Smooth muscle cell (in vitro differentiated cells): ENCODE measurements around the gene SRCIN1. TPM values are rescaled to one million over a fixed set of nuclear protein-coding genes. Genes with fewer than 3 reads are reported as not detected.

Experiments
- DNase-seq: peaks from one replicate; lab custom pipeline; 2025; ENCODE audit not compliant: unreplicated experiment; lab: John Stamatoyannopoulos, UW
- H2AFZ ChIP-seq: fragments of 200-600 bp; sonication (generic); 2 replicates; pipeline ENCODE4 v1.6.0; 2016; ENCODE audit warnings: antibody characterized with exemption, low read depth, mild to moderate bottlenecking
- H3F3A ChIP-seq: fragments of 200-600 bp; sonication (generic); 2 replicates; pipeline ENCODE4 v1.6.0; 2017; ENCODE audit warnings: antibody characterized with exemption, low read depth
- H3K27ac ChIP-seq: fragments of 200-600 bp; sonication (generic); 2 replicates; pipeline ENCODE4 v1.5.1; 2016; ENCODE audit warnings: low read depth, mild to moderate bottlenecking
- H3K27me3 ChIP-seq: fragments of 200-600 bp; sonication (generic); 2 replicates; pipeline ENCODE4 v1.6.1; 2016; ENCODE audit warnings: low read depth, mild to moderate bottlenecking
- H3K36me3 ChIP-seq: fragments of 200-600 bp; sonication (generic); 2 replicates; pipeline ENCODE4 v1.5.1; 2016; ENCODE audit warnings: low read depth
- H3K4me1 ChIP-seq: fragments of 200-600 bp; sonication (generic); 2 replicates; pipeline ENCODE4 v1.5.1; 2016; ENCODE audit warnings: low read depth
- H3K4me2 ChIP-seq: fragments of 200-600 bp; sonication (generic); 2 replicates; pipeline ENCODE4 v1.6.0; 2016; ENCODE audit warnings: mild to moderate bottlenecking
- H3K4me3 ChIP-seq: fragments of 200-600 bp; sonication (generic); 2 replicates; pipeline ENCODE4 v1.5.1; 2016; ENCODE audit warnings: mild to moderate bottlenecking
- H3K79me2 ChIP-seq: fragments of 200-600 bp; sonication (generic); 2 replicates; pipeline ENCODE4 v1.6.0; 2016; ENCODE audit warnings: low read depth, mild to moderate bottlenecking
- H3K9ac ChIP-seq: fragments of 200-600 bp; sonication (generic); 2 replicates; pipeline ENCODE4 v1.6.0; 2016; ENCODE audit warnings: low read depth
- H3K9me3 ChIP-seq: fragments of 200-600 bp; sonication (generic); replicated peaks from 2 replicates; pipeline ENCODE4 v1.5.1; 2016; ENCODE audit warnings: low read depth
- H4K20me1 ChIP-seq: fragments of 200-600 bp; sonication (generic); 2 replicates; pipeline ENCODE4 v1.6.0; 2016; ENCODE audit warnings: low read depth
- CTCF ChIP-seq: fragments of 200-600 bp; sonication (generic); IDR thresholded peaks from 2 replicates; pipeline ENCODE4 v1.5.1; 2017; ENCODE audit warnings: borderline replicate concordance, mild to moderate bottlenecking, antibody characterized with exemption; ENCODE audit not compliant: insufficient read depth, poor library complexity, severe bottlenecking
- WGBS: methylation state at CpG from one replicate; pipeline ENCODE4 v1.1.7; 2016; ENCODE audit warnings: low lambda C conversion rate; 5-methylcytosine and 5-hydroxymethylcytosine counted together
- polyA plus RNA-seq: library from polyadenylated mRNA; unstranded; fragments of >200 nt; fragmentation: Nextera tagmentation; extraction: Ambion mirVana; gene quantifications from 2 replicates; pipeline ENCODE4 v1.2.1, GENCODE V29; 2016
- total RNA-seq: library from RNA; depleted of rRNA; stranded (reverse); fragments of >200 nt; gene quantifications from 2 replicates; pipeline ENCODE4 v1.2.3, GENCODE V29; 2014

The SRCIN1 gene
- total and polyA plus RNA-seq, 2 experiments from 2014 or later: 0.16 to 0.90 TPM

- Histone ChIP-seq H4K20me1 (no peaks in the 10 kb centered on the region), H3K36me3 (no peaks in the 10 kb centered on the region), H2AFZ (no peak overlapping the region), H3F3A (no peaks in the 10 kb centered on the region), H3K9me3 (no peaks in the 10 kb centered on the region), H3K4me1 (peaks cover 19% of the 10 kb centered on the region), H3K4me2 (no peak overlapping the region), H3K4me3 (no peak overlapping the region), H3K9ac (no peak overlapping the region), H3K27me3 (peaks cover 79% of the 10 kb centered on the region), H3K79me2 (no peaks in the 10 kb centered on the region), H3K27ac (no peak overlapping the region)
- DNase-seq: no peak
- WGBS: 62% methylated on average over 3 of the region's 3 CpGs
- no peak for TF ChIP-seq CTCF
Measured at GRCh38 chr17:38577244-38577643, 28.5 kb downstream of the SRCIN1 start.

GRCh38 chr17:38575781-38576180 is 30.0 kb downstream of the SRCIN1 start:
- H3K36me3 ChIP-seq: no peaks in the 10 kb centered on the region
- H3K27me3 ChIP-seq: peaks cover 89% of the 10 kb centered on the region

GRCh38 chr17:38574712-38575111 is 31.0 kb downstream of the SRCIN1 start:
- peaks cover 99% of the 10 kb centered on the region for H3K27me3 ChIP-seq
- no peak for TF ChIP-seq CTCF
- 27% methylated on average over 13 of the region's 13 CpGs for WGBS

More at GRCh38 chr17:38575781-38576180, 30.0 kb downstream of the SRCIN1 start:
- Histone ChIP-seq H3K9ac (no peak overlapping the region), H3K9me3 (no peaks in the 10 kb centered on the region), H3K4me3 (no peak overlapping the region), H3K79me2 (no peaks in the 10 kb centered on the region), H3F3A (no peaks in the 10 kb centered on the region), H2AFZ (no peak overlapping the region), H3K27ac (no peak overlapping the region), H4K20me1 (no peaks in the 10 kb centered on the region), H3K4me2 (no peak overlapping the region), H3K4me1 (peaks cover 25% of the 10 kb centered on the region)
- no peak for DNase-seq
- WGBS: 65% methylated on average over 5 of the region's 5 CpGs
- TF ChIP-seq CTCF: no peak

GRCh38 chr17:38572669-38573365 is 32.9 kb downstream of the SRCIN1 start:
- H3K27me3 ChIP-seq: peaks cover 90% of the 10 kb centered on the region
- H2AFZ ChIP-seq: no peak overlapping the region
- H3K27ac ChIP-seq: no peak overlapping the region
- H3K79me2 ChIP-seq: no peaks in the 10 kb centered on the region
- peak overlapping the region; percentile 38 for H3K4me3 ChIP-seq
- no peak for DNase-seq
- no peaks in the 10 kb centered on the region for H3K36me3 ChIP-seq
- H4K20me1 ChIP-seq: no peaks in the 10 kb centered on the region
- H3K4me2 ChIP-seq: peak overlapping the region; percentile 81
- H3K4me1 ChIP-seq: peaks cover 12% of the 10 kb centered on the region
- H3K9ac ChIP-seq: no peak overlapping the region
- 2% methylated on average over 32 of the region's 61 CpGs for WGBS
- H3F3A ChIP-seq: no peaks in the 10 kb centered on the region
- TF ChIP-seq CTCF: no peak
- no peaks in the 10 kb centered on the region for H3K9me3 ChIP-seq

More at GRCh38 chr17:38574712-38575111, 31.0 kb downstream of the SRCIN1 start:
- Histone ChIP-seq H3F3A (no peaks in the 10 kb centered on the region), H3K9ac (no peak overlapping the region), H4K20me1 (no peaks in the 10 kb centered on the region), H3K79me2 (no peaks in the 10 kb centered on the region), H3K9me3 (no peaks in the 10 kb centered on the region), H3K27ac (no peak overlapping the region), H2AFZ (no peak overlapping the region), H3K4me1 (peaks cover 25% of the 10 kb centered on the region), H3K4me3 (no peak overlapping the region), H3K36me3 (no peaks in the 10 kb centered on the region), H3K4me2 (no peak overlapping the region)
- no peak for DNase-seq
